GM21717 (cell line): ENCODE data around the gene ANKS1A.
"Not testable (repeated sequence)": the region's sequence is repeated elsewhere in the genome, so short reads cannot be mapped to it uniquely, and the experiment has no call there.

ENCODE experiments used
- ATAC-seq: cut with Tn5 transposase; IDR thresholded peaks from one replicate; pipeline ENCODE4 v1.9.1; 2021; ENCODE audit warnings: mild to moderate bottlenecking, moderate library complexity; ENCODE audit not compliant: unreplicated experiment

ANKS1A gene

GRCh38 chr6:34877869-34878485 lies 11.1 kb upstream of the ANKS1A start:
- no peak for ATAC-seq

- not testable (repeated sequence) for ATAC-seq
These were observed 5.0 kb upstream of the ANKS1A start for GRCh38 chr6:34884073-34884472.

- no peak for ATAC-seq
These were observed 4.1 kb upstream of the ANKS1A start for GRCh38 chr6:34884996-34885395.

- ATAC-seq = not testable (repeated sequence)
These were observed 3.2 kb upstream of the ANKS1A start for GRCh38 chr6:34885837-34886236.

GRCh38 chr6:34887753-34888513 lies 1.1 kb upstream of the ANKS1A start, which contains the start of gene TAF11:
Gene TAF11 (minus strand): TSS chr6:34888042. CDS start chr6:34887957, 85 bp downstream.
- ATAC-seq = peak; percentile 58

- no peak for ATAC-seq
These were observed 570 bp upstream of the ANKS1A start for GRCh38 chr6:34888514-34888856.

- no peak for ATAC-seq
These were observed 1.5 kb downstream of the ANKS1A start for GRCh38 chr6:34890533-34890925.

- ATAC-seq = no peak
These were observed 2.2 kb downstream of the ANKS1A start for GRCh38 chr6:34891296-34891695.

- ATAC-seq = no peak
These were observed 5.6 kb downstream of the ANKS1A start for GRCh38 chr6:34894693-34895092.

GRCh38 chr6:34897130-34897529 lies 8.1 kb downstream of the ANKS1A start:
- no peak for ATAC-seq

GRCh38 chr6:34897716-34898115 lies 8.7 kb downstream of the ANKS1A start:
- no peak for ATAC-seq

- ATAC-seq = not testable (repeated sequence)
These were observed 10.7 kb downstream of the ANKS1A start for GRCh38 chr6:34899748-34900147.

GRCh38 chr6:34900321-34901031 lies 11.4 kb downstream of the ANKS1A start:
- no peak for ATAC-seq

GRCh38 chr6:34901930-34902329 lies 12.9 kb downstream of the ANKS1A start:
- ATAC-seq = no peak

- ATAC-seq = no peak
These were observed 16.0 kb downstream of the ANKS1A start for GRCh38 chr6:34904990-34905613.

GRCh38 chr6:34906826-34907225 lies 17.8 kb downstream of the ANKS1A start:
- no peak for ATAC-seq

- ATAC-seq = no peak
These were observed 19.1 kb downstream of the ANKS1A start for GRCh38 chr6:34908194-34908593.

- ATAC-seq = no peak
These were observed 20.3 kb downstream of the ANKS1A start for GRCh38 chr6:34909320-34909883.

GRCh38 chr6:34911822-34912221 lies 22.8 kb downstream of the ANKS1A start:
- no peak for ATAC-seq

GRCh38 chr6:34912715-34913464 lies 23.8 kb downstream of the ANKS1A start:
- ATAC-seq = peak; percentile 67
